Effector memory CD4-positive, alpha-beta T cell (primary cell): ENCODE measurements around the gene GAGE12G.
"Not testable (repeated sequence)": the region's sequence is repeated elsewhere in the genome, so short reads cannot be mapped to it uniquely, and the experiment has no call there.

Experiments
- DNase-seq, 3 donors: peaks; one replicate each; pipeline ENCODE4 v3.0.0-alpha.2; 2020
- H3K27ac ChIP-seq: 2 replicates; pipeline ENCODE4 v1.7.0; 2013; ENCODE audit warnings: mild to moderate bottlenecking, low read length, moderate library complexity; ENCODE audit not compliant: insufficient read depth, poor library complexity, severe bottlenecking
- H3K27me3 ChIP-seq: replicated peaks from 2 replicates; pipeline ENCODE4 v1.7.0; 2013; ENCODE audit warnings: mild to moderate bottlenecking, low read length; ENCODE audit not compliant: insufficient read depth, control insufficient read depth, poor library complexity, severe bottlenecking
- H3K36me3 ChIP-seq: 2 replicates; pipeline ENCODE4 v1.7.0; 2013; ENCODE audit warnings: mild to moderate bottlenecking, low read length, moderate library complexity; ENCODE audit not compliant: control insufficient read depth, insufficient read depth
- H3K4me1 ChIP-seq: 2 replicates; pipeline ENCODE4 v1.7.0; 2013; ENCODE audit warnings: low read length, mild to moderate bottlenecking; ENCODE audit not compliant: control insufficient read depth, insufficient read depth, poor library complexity, severe bottlenecking
- H3K4me3 ChIP-seq: 2 replicates; pipeline ENCODE4 v1.7.0; 2013; ENCODE audit warnings: low read length, low read depth, mild to moderate bottlenecking; ENCODE audit not compliant: insufficient read depth, poor library complexity, severe bottlenecking
- H3K9me3 ChIP-seq: 2 replicates; pipeline ENCODE4 v1.7.0; 2013; ENCODE audit warnings: mild to moderate bottlenecking, low read length, moderate library complexity; ENCODE audit not compliant: control insufficient read depth
- total RNA-seq, 3 donors: gene quantifications; one replicate each; lab custom pipeline; 2026; lab: John Stamatoyannopoulos, UW

The GAGE12G gene
- 0 reads per million in 3 donors for total RNA-seq

DNA sequence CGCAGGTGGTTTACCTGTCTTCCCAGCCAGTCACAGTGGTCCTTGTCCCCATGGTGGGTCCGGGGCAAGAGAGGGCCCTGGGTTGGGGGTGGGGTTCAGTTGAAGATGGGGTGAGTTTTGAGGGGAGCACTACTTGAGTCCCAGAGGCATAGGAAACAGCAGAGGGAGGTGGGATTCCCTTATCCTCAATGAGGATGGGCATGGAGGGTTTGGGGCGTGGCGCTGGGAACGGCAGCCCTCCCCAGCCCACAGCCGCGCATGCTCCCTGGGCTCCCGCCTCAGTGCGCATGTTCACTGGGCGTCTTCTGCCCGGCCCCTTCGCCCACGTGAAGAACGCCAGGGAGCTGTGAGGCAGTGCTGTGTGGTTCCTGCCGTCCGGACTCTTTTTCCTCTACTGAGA, at the start of gene GAGE12G:
GAGE12G (plus strand) TSS at position 301 of the 400 bp plus-strand sequence. CDS start 1,155 bp downstream, outside the sequence.
- H3K4me1 ChIP-seq, H3K36me3 ChIP-seq, H3K4me3 ChIP-seq, H3K27ac ChIP-seq, H3K9me3 ChIP-seq, DNase-seq, H3K27me3 ChIP-seq: not testable (repeated sequence)

- H3K9me3 ChIP-seq, H3K36me3 ChIP-seq, H3K4me3 ChIP-seq, H3K27me3 ChIP-seq, DNase-seq, H3K4me1 ChIP-seq, H3K27ac ChIP-seq: not testable (repeated sequence)
These were observed 38.3 kb upstream of the GAGE12G start, which contains the start of gene GAGE12C for GRCh38 chrX:49531877-49532276. Gene GAGE12C (plus strand): TSS chrX:49532177. CDS start chrX:49533332, 1,155 bp downstream.

GRCh38 chrX:49541433-49541832, 28.8 kb upstream of the GAGE12G start, which contains the start of gene GAGE12D:
Gene GAGE12D (plus strand): TSS chrX:49541733. CDS start chrX:49542888, 1,155 bp downstream.
- H3K36me3 ChIP-seq, H3K4me3 ChIP-seq, H3K9me3 ChIP-seq: not testable (repeated sequence)

DNA sequence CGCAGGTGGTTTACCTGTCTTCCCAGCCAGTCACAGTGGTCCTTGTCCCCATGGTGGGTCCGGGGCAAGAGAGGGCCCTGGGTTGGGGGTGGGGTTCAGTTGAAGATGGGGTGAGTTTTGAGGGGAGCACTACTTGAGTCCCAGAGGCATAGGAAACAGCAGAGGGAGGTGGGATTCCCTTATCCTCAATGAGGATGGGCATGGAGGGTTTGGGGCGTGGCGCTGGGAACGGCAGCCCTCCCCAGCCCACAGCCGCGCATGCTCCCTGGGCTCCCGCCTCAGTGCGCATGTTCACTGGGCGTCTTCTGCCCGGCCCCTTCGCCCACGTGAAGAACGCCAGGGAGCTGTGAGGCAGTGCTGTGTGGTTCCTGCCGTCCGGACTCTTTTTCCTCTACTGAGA, 19.2 kb upstream of the GAGE12G start, which contains the start of gene GAGE12E:
GAGE12E (plus strand) TSS at position 301 of the 400 bp plus-strand sequence. CDS start 1,155 bp downstream, outside the sequence.
- DNase-seq, H3K27me3 ChIP-seq, H3K4me1 ChIP-seq: not testable (repeated sequence)

More at GRCh38 chrX:49541433-49541832, 28.8 kb upstream of the GAGE12G start, which contains the start of gene GAGE12D:
- not testable (repeated sequence) for H3K27me3 ChIP-seq, H3K27ac ChIP-seq, H3K4me1 ChIP-seq, DNase-seq

DNA sequence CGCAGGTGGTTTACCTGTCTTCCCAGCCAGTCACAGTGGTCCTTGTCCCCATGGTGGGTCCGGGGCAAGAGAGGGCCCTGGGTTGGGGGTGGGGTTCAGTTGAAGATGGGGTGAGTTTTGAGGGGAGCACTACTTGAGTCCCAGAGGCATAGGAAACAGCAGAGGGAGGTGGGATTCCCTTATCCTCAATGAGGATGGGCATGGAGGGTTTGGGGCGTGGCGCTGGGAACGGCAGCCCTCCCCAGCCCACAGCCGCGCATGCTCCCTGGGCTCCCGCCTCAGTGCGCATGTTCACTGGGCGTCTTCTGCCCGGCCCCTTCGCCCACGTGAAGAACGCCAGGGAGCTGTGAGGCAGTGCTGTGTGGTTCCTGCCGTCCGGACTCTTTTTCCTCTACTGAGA, 9.7 kb upstream of the GAGE12G start, which contains the start of gene GAGE12F:
GAGE12F (plus strand) TSS at position 301 of the 400 bp plus-strand sequence. CDS start 1,155 bp downstream, outside the sequence.
- not testable (repeated sequence) for H3K4me1 ChIP-seq, H3K4me3 ChIP-seq, H3K27me3 ChIP-seq, H3K9me3 ChIP-seq, H3K27ac ChIP-seq, H3K36me3 ChIP-seq, DNase-seq

More for the DNA sequence above, 19.2 kb upstream of the GAGE12G start, which contains the start of gene GAGE12E:
- not testable (repeated sequence) for H3K36me3 ChIP-seq, H3K27ac ChIP-seq, H3K9me3 ChIP-seq, H3K4me3 ChIP-seq

DNA sequence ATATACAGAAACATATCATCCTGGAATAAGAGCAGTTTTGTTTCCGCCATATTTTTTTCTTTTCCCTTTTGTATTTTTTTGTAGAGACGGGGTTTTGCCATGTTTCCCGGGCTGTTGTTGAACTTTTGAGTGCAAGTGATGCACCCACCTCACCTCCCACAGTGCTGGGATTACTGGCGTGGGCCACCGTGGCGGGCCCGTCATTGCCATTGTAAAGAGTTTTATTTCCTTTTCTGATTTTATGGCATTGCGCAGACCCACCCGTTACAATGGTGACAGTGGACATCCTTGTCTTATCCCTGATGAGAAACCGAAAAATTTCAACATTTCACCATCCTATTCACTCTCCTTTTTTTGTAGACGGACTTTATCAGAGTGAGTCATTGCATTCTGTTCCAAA, 1.5 kb upstream of the GAGE12G start:
- not testable (repeated sequence) for H3K4me3 ChIP-seq, H3K27me3 ChIP-seq, DNase-seq, H3K9me3 ChIP-seq, H3K36me3 ChIP-seq, H3K27ac ChIP-seq, H3K4me1 ChIP-seq

- not testable (repeated sequence) for H3K4me1 ChIP-seq, H3K27me3 ChIP-seq, H3K9me3 ChIP-seq, DNase-seq, H3K27ac ChIP-seq, H3K36me3 ChIP-seq, H3K4me3 ChIP-seq
These were observed 1.0 kb upstream of the GAGE12G start for GRCh38 chrX:49569152-49569551.

- not testable (repeated sequence) for DNase-seq, H3K27me3 ChIP-seq, H3K36me3 ChIP-seq, H3K27ac ChIP-seq, H3K4me1 ChIP-seq, H3K4me3 ChIP-seq, H3K9me3 ChIP-seq
These were observed 9.4 kb downstream of the GAGE12G start, which contains the start of gene GAGE12H for GRCh38 chrX:49579649-49580048. Gene GAGE12H (plus strand): TSS chrX:49579949. CDS start chrX:49581104, 1,155 bp downstream.

DNA sequence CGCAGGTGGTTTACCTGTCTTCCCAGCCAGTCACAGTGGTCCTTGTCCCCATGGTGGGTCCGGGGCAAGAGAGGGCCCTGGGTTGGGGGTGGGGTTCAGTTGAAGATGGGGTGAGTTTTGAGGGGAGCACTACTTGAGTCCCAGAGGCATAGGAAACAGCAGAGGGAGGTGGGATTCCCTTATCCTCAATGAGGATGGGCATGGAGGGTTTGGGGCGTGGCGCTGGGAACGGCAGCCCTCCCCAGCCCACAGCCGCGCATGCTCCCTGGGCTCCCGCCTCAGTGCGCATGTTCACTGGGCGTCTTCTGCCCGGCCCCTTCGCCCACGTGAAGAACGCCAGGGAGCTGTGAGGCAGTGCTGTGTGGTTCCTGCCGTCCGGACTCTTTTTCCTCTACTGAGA, 19.0 kb downstream of the GAGE12G start, which contains the start of gene GAGE2A:
GAGE2A (plus strand) TSS at position 301 of the 400 bp plus-strand sequence. CDS start 1,155 bp downstream, outside the sequence.
- not testable (repeated sequence) for DNase-seq, H3K4me1 ChIP-seq, H3K27ac ChIP-seq, H3K27me3 ChIP-seq, H3K36me3 ChIP-seq, H3K9me3 ChIP-seq, H3K4me3 ChIP-seq

DNA sequence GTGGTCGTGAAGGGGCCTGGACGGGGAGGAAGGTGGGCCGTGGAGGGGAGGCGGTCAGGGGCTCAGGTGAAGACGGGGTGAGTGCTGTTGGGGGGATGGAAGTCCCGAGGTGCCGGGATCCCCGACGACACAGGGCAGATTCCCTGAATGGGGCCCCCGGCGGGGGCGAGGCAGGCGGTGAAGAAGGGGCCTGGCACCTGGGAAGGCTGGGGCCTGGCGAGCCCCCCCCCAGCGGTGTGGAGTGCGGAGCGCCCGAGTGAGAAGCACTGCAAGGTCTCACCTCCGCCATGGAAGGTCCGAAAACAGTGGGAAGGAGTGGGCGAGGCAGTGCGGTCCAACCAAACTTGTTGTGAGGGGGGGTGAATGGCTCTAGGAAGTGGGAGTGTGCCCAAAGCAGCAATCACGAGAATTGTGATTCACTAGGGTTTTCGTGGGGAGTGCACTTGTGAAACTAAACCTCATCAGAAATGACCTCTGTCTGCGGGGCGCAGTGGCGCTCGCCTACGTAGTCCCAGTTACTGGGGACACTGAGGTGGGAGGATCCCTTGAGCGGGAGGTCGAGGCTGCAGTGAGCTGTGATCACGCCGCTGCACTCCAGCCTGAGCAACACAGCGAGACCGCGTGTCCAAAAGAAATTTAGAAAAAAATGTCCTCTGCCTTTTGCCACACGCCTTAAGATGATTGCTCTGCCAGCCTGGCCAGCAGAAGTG, 19.7 kb downstream of the GAGE12G start:
- not testable (repeated sequence) for H3K36me3 ChIP-seq, H3K4me1 ChIP-seq
- DNase-seq: peak in 2 of 3 donors; percentile 0 to 2

More for the DNA sequence above, 19.7 kb downstream of the GAGE12G start:
- not testable (repeated sequence) for H3K27me3 ChIP-seq, H3K4me3 ChIP-seq, H3K27ac ChIP-seq, H3K9me3 ChIP-seq
